Mesodermal cell (in vitro differentiated cells): ENCODE data around the gene AP2A2.

Source experiments
- H3K27ac ChIP-seq: 2 replicates; pipeline ENCODE4 v1.7.0; 2013; ENCODE audit warnings: mild to moderate bottlenecking, low read depth, low read length, moderate library complexity; ENCODE audit not compliant: severe bottlenecking
- H3K36me3 ChIP-seq: 2 replicates; pipeline ENCODE4 v1.7.1; 2013; ENCODE audit warnings: mild to moderate bottlenecking, low read length, moderate library complexity; ENCODE audit not compliant: control insufficient read depth, insufficient read depth
- H3K4me1 ChIP-seq: one replicate; pipeline ENCODE4 v1.7.1; 2013; ENCODE audit warnings: mild to moderate bottlenecking, low read length; ENCODE audit not compliant: insufficient read depth, control insufficient read depth, poor library complexity, severe bottlenecking
- H3K4me3 ChIP-seq: 2 replicates; pipeline ENCODE4 v1.7.0; 2013; ENCODE audit warnings: low read length, control low read depth, mild to moderate bottlenecking; ENCODE audit not compliant: insufficient read depth, poor library complexity, severe bottlenecking; ENCODE audit errors: extremely low read depth
- H3K9me3 ChIP-seq: 2 replicates; pipeline ENCODE4 v1.7.1; 2013; ENCODE audit warnings: mild to moderate bottlenecking, low read length, moderate library complexity; ENCODE audit not compliant: control insufficient read depth
- WGBS, 2 experiments: methylation state at CpG; one replicate each; pipeline ENCODE4 v1.1.5; 2013; ENCODE audit warnings: missing lambda C conversion rate in 2 of 2; ENCODE audit not compliant: insufficient coverage in 2 of 2; 5-methylcytosine and 5-hydroxymethylcytosine counted together

Gene AP2A2

DNA sequence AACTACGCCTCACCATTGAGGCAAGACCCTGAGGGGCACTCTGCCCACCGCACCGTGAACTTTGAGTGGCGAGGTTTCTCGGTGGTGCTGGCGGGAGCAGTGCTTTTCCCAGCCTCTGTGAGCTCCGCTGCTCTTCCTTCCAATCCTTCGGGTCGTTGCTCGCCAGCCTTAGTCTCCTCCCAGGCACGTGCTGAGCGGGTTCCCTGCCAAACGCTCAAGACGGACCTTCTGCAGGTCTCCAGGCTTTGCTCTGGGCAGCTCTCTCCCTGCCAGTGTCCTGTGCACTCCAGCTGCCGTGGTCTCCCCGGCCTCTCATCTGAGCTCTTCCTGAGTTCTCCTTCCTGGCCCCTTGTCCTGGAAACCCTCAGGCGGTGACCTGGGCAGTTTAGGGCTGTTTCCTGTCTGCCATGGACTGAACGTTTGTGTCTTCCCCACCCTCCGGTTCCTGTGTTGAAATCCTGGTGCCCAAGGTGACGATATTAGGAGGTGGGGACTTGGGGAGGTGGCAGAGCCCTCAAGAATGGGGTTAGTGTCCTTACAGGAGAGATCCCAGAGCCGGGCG lies 122.0 kb downstream of the AP2A2 start:
- no peaks in the 10 kb centered on the region for H3K9me3 ChIP-seq
- 90 to 92% methylated on average over 17 to 22 of the region's 22 CpGs for WGBS, 2 experiments

DNA sequence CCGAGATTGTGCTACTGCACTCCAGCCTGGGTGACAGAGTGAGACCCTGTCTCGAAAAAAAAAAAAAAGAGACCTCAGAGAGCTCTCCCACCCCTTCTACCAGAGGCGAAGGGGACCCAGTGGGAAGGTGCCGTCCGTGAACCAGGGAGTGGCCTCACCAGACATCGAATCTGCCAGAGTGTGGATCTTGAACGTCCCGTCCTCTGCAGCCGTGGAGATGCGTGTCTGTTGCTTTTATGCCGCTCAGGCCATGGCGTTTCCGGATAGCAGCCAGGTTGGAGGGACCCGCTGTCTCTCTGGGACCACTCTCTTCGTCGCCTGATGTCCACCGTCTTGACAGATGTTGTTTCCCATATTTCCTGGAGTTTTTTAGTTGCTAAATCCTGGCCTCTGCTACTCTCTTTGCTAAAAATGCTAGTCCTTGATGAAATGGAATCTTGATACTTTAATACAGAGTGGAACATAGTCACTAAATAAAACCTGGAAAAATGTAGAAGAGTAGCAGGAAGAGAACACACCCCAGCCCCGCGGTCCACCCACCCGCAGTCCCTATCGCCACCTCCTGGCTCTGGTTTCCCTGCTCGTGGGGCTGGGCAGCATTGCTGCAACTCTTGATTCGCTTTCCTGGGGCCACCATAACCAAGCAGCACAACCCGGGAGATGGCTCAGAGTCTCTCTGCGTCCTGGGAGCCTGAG lies 122.9 kb downstream of the AP2A2 start:
- no peak overlapping the region for H3K27ac ChIP-seq
- H3K4me1 ChIP-seq, result no peaks in the 10 kb centered on the region
- WGBS, 2 experiments, result 85 to 88% methylated on average over 19 to 24 of the region's 25 CpGs
- H3K36me3 ChIP-seq, result no peaks in the 10 kb centered on the region
- no peak overlapping the region for H3K4me3 ChIP-seq
- no peaks in the 10 kb centered on the region for H3K9me3 ChIP-seq

More for the DNA sequence above, 122.0 kb downstream of the AP2A2 start:
- Histone ChIP-seq H3K36me3 (no peaks in the 10 kb centered on the region), H3K4me1 (no peaks in the 10 kb centered on the region), H3K27ac (no peak overlapping the region), H3K4me3 (no peak overlapping the region)

DNA sequence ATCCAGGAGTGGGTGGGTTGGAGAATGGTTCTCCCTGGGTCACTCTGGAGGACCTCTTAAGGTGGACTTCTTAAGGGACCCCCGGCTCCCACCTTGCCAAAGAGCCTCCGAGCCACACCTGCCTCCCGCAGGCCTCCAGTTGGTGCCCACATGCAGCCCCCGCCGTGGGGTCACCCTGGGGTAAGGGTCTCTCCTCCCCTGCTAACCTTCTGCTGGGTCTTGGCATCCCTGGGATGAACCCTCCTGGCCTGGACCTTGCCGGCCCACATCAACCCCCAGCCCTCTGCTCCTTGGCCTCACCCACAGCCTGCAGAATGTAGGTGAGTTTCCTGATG lies 123.4 kb downstream of the AP2A2 start:
- Histone ChIP-seq H3K4me3 (no peak overlapping the region), H3K36me3 (no peaks in the 10 kb centered on the region)
- WGBS, 2 experiments, result 93 to 96% methylated on average over 3 to 5 of the region's 6 CpGs

GRCh38 chr11:1049431-1049891 lies 123.8 kb downstream of the AP2A2 start:
- no peaks in the 10 kb centered on the region for H3K36me3 ChIP-seq
- no peaks in the 10 kb centered on the region for H3K4me1 ChIP-seq
- H3K9me3 ChIP-seq, result no peaks in the 10 kb centered on the region
- H3K4me3 ChIP-seq, result no peak overlapping the region
- no peak overlapping the region for H3K27ac ChIP-seq
- WGBS, 2 experiments, result 83 to 90% methylated on average over 13 of the region's 13 CpGs

More for the DNA sequence above, 123.4 kb downstream of the AP2A2 start:
- no peaks in the 10 kb centered on the region for H3K9me3 ChIP-seq
- H3K4me1 ChIP-seq, result no peaks in the 10 kb centered on the region
- H3K27ac ChIP-seq, result no peak overlapping the region

- WGBS, 2 experiments, result 81 to 94% methylated on average over 13 to 15 of the region's 18 CpGs
- Histone ChIP-seq H3K9me3 (no peaks in the 10 kb centered on the region), H3K4me1 (no peaks in the 10 kb centered on the region), H3K4me3 (no peak overlapping the region), H3K27ac (no peak overlapping the region), H3K36me3 (no peaks in the 10 kb centered on the region)
Measured at GRCh38 chr11:1049911-1050580, 124.4 kb downstream of the AP2A2 start.

GRCh38 chr11:1050581-1051355 lies 125.1 kb downstream of the AP2A2 start:
- Histone ChIP-seq H3K4me1 (no peaks in the 10 kb centered on the region), H3K36me3 (no peaks in the 10 kb centered on the region), H3K4me3 (no peak overlapping the region), H3K27ac (no peak overlapping the region), H3K9me3 (no peaks in the 10 kb centered on the region)
- WGBS, 2 experiments, result 61 to 73% methylated on average over 32 to 33 of the region's 39 CpGs

DNA sequence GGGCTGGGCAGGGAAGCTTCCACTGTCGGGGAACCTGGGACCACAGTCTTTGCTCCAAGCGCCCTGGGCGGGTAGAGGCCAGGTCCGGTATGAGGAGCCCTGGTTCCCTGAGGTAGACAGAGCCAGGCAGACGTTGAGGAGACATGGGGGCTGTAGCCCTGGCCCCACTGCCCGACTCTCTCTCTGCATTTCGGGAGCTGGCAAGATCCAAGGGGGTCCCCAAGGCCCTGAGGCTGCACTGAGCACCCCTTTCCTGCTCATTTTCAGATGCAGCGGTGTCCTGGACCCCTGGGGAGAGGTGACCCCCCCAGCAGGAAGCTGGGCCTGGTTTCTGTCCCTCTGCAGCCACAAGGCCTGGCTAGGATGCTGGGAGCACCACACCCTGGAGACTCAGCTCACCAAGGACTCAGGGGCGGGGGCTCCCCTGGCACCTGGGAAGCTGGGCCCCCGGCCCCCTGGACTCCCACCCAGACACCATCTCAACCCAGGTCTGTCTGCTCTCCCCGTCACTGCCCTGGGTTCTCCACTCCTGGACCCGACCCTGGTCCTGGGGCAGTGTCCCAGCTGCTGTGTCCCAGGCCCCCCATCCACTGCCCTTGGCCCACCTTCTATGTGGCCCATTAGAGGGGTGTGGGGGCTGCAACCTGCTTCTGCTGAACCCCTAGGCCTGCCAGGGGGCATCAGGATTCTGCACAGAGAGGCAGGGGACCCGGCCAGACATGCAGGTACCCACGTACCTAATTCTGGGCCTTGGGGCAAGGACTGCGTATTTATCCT lies 125.9 kb downstream of the AP2A2 start:
- 68 to 76% methylated on average over 12 to 13 of the region's 15 CpGs for WGBS, 2 experiments
- Histone ChIP-seq H3K36me3 (no peaks in the 10 kb centered on the region), H3K4me3 (no peak overlapping the region), H3K27ac (no peak overlapping the region), H3K4me1 (no peaks in the 10 kb centered on the region), H3K9me3 (no peaks in the 10 kb centered on the region)

- Histone ChIP-seq H3K4me3 (no peak overlapping the region), H3K4me1 (no peaks in the 10 kb centered on the region), H3K27ac (no peak overlapping the region), H3K36me3 (no peaks in the 10 kb centered on the region), H3K9me3 (no peaks in the 10 kb centered on the region)
- WGBS, 2 experiments, result 87 to 90% methylated on average over 14 to 23 of the region's 25 CpGs
Measured at GRCh38 chr11:1052133-1053011, 126.7 kb downstream of the AP2A2 start.

DNA sequence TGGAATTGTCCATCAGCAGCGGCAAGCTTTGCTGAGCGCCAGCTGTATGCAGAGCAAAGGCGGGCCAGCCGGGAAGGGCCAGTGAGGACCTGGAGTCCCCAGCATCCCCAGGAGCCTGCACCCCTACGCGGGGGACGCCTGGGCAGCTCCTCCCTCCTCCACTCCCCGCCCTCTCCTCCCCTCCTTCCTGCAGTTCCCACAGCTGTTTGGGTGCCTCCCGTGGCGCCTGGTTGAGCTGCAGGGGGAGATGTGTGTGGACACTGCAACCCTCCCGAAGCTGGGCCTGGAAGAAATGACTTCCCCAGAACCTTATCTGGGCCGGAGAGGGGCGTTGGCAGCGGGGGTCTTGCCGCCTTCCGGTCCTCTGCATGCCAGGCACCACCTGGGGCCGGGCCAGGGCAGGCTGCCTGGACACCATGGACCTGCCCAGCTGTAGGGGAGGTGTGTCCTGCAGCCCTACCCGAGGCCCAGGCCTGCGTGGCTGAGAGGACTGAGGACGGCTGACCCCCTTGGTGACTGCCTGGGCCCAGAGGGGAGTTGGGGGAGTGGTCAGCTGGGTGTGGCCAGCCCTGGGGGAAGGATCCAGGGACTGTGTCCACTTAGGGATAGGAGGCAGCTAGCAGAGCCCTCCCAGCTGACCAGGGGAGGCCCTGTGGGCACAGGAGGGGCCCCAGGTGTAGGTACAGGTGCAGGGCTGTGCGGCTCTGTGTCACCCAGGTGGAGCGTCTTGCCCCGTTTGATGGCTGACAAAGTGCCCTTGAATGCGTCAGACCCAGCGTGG lies 127.6 kb downstream of the AP2A2 start:
- WGBS, 2 experiments, result 89 to 93% methylated on average over 16 to 22 of the region's 25 CpGs
- Histone ChIP-seq H3K27ac (no peak overlapping the region), H3K9me3 (no peaks in the 10 kb centered on the region), H3K4me3 (no peak overlapping the region), H3K36me3 (no peaks in the 10 kb centered on the region), H3K4me1 (no peaks in the 10 kb centered on the region)
